ENCODE data around the gene ZEB1.

The ZEB1 gene

DNA sequence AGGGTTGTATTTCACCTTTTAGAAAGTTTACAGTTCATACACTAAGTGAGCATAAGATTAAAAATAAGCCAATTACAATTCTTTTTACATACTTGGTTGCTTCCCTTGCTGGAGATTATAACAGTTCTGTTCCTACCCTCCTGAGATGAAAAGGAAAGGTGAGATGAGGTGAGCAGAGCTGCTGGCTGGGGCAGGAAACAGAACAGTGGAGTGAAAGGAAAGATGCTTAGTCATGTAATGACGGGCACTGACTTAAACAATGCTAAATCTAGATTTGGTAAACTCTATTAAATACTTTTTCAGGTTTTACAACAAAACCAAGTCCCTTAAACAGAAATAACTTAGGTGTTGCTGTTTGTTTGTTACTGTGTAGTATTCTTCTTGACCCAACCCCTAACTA is 19.9 kb upstream of the ZEB1 start:
- ChIA-PET CTCF (interaction anchor here (1.1 kb wide), 1 partner anchor 14 kb away, joined by 3 read pairs; no protein-coding TSS in a partner anchor), POLR2A (ENCODE audit: low non-redundant PET) (no interaction called here)
- H3K27ac ChIP-seq = no peak overlapping the region
- TF ChIP-seq, protein P1, sequence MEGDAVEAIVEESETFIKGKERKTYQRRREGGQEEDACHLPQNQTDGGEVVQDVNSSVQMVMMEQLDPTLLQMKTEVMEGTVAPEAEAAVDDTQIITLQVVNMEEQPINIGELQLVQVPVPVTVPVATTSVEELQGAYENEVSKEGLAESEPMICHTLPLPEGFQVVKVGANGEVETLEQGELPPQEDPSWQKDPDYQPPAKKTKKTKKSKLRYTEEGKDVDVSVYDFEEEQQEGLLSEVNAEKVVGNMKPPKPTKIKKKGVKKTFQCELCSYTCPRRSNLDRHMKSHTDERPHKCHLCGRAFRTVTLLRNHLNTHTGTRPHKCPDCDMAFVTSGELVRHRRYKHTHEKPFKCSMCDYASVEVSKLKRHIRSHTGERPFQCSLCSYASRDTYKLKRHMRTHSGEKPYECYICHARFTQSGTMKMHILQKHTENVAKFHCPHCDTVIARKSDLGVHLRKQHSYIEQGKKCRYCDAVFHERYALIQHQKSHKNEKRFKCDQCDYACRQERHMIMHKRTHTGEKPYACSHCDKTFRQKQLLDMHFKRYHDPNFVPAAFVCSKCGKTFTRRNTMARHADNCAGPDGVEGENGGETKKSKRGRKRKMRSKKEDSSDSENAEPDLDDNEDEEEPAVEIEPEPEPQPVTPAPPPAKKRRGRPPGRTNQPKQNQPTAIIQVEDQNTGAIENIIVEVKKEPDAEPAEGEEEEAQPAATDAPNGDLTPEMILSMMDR (conservative IDR thresholded peaks at IDR 0.05; ENCODE audit: low read depth) = no peak
- DNase-seq (ENCODE audit: low spot score) = no peak

DNA sequence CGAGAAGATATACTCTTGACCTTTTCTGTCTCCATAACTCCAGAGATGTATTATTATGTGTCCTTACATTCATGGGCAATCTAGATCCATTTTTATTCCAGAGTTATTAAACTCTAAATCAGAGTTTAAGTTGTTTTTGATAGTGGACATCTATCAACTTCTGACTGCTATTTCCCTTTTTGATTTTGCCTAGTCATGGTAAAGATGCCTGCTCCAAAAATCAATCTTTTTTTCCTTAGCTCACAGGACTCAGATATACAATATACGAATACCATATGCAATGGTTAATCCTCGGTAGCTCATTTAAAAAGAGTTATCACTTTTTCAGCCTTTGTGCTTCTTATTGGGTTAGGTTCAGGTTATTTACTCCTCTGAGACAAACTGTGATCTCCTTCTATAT is 15.8 kb upstream of the ZEB1 start:
- DNase-seq (ENCODE audit: low spot score) = no peak
- TF ChIP-seq, protein P1 (conservative IDR thresholded peaks at IDR 0.05; ENCODE audit: low read depth) = no peak
- ChIA-PET CTCF (no interaction called here), POLR2A (ENCODE audit: low non-redundant PET) (no interaction called here)
- no peak overlapping the region for H3K27ac ChIP-seq

DNA sequence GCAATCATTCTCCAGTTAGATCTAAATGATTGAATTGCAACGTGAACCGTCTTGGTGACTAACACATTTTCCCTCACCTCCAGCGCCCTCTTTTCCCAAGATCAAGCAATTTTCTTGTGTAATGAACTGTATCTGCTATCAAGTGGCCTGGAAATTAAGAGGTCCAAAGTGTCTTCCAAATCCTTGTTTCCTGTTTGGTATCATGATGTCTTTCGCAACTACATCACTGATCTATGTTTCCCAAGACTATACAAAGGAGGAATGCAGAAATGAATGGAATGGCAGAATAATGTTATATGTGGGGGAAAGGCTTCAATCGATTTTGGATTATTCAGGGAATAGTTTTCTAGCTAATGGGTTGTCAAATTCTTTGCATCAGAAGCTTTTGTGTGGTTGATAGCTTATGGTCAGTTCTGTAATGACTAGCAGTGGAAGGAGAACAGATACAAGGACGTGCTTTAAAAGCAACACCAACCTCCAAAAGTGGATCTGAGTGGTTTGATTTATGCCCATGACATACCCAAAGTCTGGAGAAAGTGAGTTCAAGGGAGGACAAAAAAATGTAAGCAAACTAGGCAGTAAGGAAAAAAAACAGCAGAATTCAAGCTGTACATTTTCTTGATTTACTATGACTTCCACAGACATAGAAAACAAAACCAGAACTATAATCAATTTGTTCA is 14.6 kb upstream of the ZEB1 start:
- ChIA-PET CTCF (no interaction called here), POLR2A (ENCODE audit: low non-redundant PET) (no interaction called here)
- no peak for DNase-seq (ENCODE audit: low spot score)
- TF ChIP-seq, protein P1 (conservative IDR thresholded peaks at IDR 0.05; ENCODE audit: low read depth) = no peak
- H3K27ac ChIP-seq = no peak overlapping the region

DNA sequence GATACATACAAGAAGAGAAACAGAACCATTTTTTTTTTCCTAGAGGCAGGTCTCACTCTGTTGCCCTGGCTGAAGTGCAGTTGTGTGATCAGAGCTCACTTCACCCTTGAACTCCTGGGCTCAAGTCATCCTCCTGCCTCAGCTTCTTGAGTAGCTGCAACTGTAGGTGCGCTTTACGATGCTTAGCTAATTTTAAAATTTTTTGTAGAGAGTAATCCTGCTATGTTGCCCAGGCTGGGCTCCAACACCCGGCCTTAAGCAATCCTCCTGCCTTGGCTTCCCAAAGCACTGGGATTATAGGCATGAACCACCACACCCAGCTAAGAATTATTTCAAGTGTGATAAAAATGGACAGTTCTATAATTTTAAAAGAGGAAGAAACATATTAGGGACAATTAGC is 5.6 kb upstream of the ZEB1 start:
- POLR2A ChIA-PET (ENCODE audit: low non-redundant PET) = interaction anchor here (0.6 kb wide), 1 partner anchor 1748 kb away, joined by 3 read pairs; no protein-coding TSS in a partner anchor
- no peak overlapping the region for H3K27ac ChIP-seq
- CTCF ChIA-PET = interaction anchor here (1.1 kb wide), 1 partner anchor 14 kb away, joined by 3 read pairs; no protein-coding TSS in a partner anchor
- no peak for DNase-seq (ENCODE audit: low spot score)
- TF ChIP-seq, protein P1 (conservative IDR thresholded peaks at IDR 0.05; ENCODE audit: low read depth) = no peak

DNA sequence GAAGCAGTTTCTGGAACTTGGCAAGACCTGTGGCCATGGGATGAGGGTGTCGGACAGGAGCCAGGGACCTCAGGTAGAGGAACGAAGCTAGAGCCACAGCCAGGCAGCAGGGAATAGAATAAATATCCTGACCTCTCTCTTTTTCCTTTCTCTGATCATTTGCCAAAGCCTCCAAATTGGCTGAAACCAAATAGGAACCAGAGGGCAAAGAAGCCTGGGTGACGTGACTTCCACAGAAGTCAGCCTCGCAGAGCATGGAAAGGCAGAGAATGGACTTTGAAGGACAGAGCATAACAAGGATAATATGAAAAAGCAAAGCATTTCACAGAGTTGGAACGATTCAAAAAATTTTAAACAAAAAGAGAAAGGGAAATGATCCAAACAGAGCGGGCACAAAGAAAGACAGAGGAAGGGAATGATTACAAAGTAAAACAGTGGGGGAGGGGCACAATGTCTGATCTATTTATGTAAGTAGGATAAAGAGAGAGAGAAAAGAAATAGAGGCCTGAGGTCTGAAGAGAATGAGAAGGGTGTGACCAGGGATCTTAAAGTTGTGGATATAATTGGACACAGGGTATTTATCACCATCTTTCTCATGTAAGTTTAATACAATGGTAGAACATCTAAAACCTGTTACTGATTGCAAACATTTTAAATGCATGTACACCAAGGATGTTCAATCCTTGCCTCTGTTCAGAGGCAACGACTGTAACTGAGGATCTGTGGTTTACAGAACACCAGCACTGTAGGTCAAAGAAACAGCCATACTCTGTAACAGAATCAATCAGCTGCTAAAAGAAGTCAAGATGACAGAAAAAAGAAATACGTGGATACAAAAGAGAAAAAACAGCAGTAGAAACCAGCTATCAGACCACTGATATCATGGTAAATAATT is 4.5 kb upstream of the ZEB1 start:
- ChIA-PET CTCF (no interaction called here), POLR2A (ENCODE audit: low non-redundant PET) (no interaction called here)
- H3K27ac ChIP-seq = no peak overlapping the region
- DNase-seq (ENCODE audit: low spot score) = no peak
- TF ChIP-seq, protein P1 (conservative IDR thresholded peaks at IDR 0.05; ENCODE audit: low read depth) = no peak

DNA sequence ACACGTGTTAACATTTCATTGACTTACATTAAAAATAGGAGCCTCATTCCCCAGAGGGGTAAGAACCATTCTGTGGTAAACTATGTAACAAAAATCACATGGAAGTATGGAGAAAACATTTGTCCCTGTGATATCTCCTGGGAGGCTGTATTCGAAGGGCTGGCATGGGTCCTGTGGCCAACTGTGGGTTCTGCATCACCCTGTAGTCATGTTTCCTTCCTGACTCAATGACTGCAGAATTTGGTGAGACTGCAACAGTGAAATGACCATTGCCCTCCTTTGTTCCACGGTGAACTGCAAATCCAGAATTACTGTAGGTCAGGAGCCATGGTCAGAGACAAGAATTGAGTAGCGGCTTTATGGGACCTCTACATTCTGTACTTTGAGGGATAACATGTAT is 3.6 kb upstream of the ZEB1 start:
- TF ChIP-seq, protein P1 (conservative IDR thresholded peaks at IDR 0.05; ENCODE audit: low read depth) = no peak
- ChIA-PET POLR2A (ENCODE audit: low non-redundant PET) (no interaction called here), CTCF (no interaction called here)
- DNase-seq (ENCODE audit: low spot score) = no peak
- H3K27ac ChIP-seq = no peak overlapping the region
